GM18907 (cell line): ENCODE data around the gene ANTXR1.
"Not testable (repeated sequence)": the region's sequence is repeated elsewhere in the genome, so short reads cannot be mapped to it uniquely, and the experiment has no call there.

ENCODE experiments used
- ATAC-seq: cut with Tn5 transposase; IDR thresholded peaks from one replicate; pipeline ENCODE4 v1.9.1; 2021; ENCODE audit warnings: mild to moderate bottlenecking, moderate library complexity; ENCODE audit not compliant: unreplicated experiment

ANTXR1 gene

GRCh38 chr2:69159986-69160385 is 147.0 kb downstream of the ANTXR1 start:
- no peak for ATAC-seq

- ATAC-seq: no peak
Observed at GRCh38 chr2:69162057-69162456, 149.1 kb downstream of the ANTXR1 start.

DNA sequence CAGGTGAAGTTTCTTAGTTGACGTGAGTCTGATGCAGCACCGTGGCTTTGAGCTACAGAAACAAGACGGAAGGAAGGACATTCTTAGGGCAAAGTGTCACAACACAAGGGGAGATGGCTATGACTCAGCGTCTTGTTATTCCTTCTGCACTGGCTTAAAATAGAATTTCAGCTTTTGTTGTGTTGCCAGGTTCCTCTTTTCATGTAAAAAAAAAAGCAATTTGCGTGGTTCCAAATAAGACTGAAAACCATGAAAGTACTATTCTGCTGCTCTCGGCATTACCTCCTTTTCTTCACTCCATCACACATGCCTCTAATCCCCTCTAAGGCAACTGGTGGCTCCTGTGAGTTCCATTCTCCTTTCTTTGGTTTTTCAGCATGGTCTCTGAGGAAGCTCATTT is 150.1 kb downstream of the ANTXR1 start:
- no peak for ATAC-seq

DNA sequence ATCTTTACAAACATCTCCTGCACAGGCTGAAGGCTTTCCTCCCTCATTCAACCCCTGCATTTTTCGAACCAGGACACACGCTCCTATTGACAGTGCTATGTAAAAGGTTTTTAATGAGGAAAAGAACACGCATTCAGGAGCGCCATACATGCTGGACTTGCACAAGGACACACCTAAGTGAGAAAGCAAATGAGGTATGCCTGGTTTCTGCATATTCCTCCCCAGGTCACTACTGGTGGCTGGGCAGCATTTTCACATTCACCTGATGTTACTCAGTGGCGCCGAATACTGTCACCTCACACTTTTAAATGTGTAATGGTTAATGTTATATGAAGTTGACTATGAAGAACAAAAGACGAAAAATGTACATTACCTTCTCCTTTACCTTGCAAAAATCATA is 150.6 kb downstream of the ANTXR1 start:
- ATAC-seq: no peak

DNA sequence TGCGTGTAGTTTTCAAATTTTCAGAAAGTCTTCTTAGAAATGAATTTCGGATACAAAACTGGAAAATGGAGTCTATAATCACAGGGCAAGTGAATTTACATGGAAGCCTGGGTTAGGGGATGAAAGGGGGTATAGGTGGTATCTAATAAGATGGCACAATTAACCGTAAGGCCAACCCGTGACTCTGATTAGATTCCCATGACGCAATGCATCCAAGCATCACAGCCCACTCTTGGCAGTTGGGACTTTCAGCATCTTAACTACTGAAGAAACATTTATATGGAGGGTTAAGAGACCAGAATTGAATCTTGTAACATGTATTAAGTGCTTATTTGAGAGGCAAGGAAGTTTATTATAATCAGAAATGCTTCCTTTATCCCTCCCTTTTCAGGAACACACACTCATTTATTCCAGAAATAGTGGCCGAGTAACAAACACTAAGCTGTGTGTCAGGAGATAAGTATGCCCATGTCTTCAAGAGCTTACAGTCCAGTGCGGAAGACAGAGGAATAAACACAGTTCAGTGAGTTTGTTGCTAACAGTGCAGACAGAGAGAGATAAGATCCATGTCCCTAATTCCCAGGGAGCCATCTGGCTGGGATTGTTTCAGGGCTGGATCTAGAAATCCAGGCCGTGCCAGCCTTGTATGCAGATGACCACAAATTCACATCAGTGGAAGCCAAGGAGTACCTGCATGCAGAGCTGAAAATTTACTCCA is 151.2 kb downstream of the ANTXR1 start:
- ATAC-seq: no peak

- no peak for ATAC-seq
Observed at GRCh38 chr2:69165091-69165880, 152.3 kb downstream of the ANTXR1 start.

DNA sequence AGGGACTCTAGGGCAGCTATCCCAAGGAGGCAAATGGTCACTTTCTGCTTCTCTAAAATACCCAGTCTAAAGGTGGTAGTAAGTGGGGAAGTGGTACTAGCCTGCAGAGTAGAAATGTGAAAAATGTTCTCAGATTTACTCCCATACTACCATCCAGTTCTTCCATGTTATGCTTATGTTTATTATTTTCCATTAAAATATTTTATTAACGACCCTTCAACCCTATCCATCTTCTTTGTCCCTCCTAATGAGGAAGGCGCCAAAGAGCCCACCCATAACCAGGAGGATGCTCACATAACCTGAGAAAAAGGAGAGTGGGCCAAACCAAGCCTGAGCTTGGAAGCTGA is 153.5 kb downstream of the ANTXR1 start:
- no peak for ATAC-seq

DNA sequence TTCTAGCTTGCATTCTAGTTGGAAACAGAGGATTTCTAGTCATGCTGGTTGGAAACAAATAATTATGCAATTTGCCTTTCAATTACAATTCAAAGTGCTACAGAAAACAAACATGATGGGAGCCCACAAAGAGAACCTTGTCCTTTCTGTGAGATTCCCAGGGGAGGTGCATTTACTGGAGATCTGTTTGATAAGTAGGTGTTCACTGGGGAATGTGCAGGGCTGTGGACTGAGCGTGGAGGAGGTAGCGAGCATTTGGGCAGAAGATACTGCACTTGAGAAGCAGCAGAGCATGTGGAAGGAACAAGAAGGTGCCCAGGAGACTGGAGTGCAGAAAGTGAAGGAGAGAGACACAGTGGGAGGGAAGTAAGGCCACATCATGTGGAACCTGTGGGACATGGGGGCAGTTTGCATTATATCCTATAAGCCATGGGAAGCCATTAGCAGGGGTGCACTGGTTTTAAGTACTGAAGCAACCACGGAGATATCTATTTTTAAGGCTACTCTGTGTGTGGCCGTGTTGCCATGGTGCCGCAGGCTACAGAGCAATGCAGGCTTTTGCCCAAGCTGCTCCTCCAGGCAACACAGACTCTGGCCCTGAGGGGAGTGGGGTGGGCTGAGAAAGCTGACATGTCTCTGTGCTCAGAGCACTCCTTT is 154.0 kb downstream of the ANTXR1 start:
- ATAC-seq: no peak

DNA sequence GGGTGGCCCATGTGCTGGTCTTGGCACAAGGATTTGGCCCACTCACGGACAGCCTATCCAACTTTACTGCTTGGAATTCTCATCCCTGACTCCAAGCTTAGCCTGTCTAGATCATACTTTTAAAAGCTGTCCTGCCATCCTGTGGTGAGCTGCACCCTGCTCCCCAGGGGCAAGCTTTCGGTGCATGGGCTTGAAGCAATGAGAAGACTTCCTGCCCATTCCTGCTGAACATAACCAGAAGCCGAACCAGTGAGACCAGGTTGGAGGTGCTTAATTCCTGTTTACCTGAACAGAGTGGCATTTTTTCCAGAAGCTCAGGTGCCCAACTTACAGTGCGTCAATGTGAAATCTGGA is 154.5 kb downstream of the ANTXR1 start:
- ATAC-seq: no peak

DNA sequence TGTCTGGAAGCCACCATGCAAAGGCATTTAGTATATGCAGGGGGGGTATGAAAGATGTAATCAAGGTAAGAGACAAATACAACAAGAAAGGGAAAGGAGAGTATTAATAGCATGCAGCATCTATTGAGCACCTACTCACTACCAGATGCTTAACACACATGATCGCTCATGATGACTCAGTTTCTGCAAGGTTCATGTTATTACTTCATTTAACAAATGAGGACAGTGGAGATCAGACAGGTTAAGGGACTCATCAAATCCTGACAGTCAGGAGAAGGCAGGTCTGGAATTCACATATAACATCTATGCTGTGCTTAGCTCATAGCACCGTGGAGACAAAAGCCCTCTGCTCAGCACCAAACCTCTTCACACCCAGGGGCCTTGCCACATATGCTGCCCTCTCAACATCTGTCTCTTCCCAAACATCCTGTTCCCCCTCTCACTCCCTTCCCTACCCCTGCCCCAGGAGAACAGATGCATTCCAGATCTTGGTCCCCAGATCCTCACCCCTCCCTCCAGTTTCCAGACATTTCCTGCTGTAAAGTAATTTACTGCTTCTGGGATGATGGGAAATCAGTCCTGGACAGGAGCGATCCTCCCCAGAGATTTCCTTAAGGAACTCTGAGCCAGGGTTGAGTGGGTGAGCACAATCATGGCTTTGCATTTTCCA is 155.3 kb downstream of the ANTXR1 start:
- ATAC-seq: no peak

DNA sequence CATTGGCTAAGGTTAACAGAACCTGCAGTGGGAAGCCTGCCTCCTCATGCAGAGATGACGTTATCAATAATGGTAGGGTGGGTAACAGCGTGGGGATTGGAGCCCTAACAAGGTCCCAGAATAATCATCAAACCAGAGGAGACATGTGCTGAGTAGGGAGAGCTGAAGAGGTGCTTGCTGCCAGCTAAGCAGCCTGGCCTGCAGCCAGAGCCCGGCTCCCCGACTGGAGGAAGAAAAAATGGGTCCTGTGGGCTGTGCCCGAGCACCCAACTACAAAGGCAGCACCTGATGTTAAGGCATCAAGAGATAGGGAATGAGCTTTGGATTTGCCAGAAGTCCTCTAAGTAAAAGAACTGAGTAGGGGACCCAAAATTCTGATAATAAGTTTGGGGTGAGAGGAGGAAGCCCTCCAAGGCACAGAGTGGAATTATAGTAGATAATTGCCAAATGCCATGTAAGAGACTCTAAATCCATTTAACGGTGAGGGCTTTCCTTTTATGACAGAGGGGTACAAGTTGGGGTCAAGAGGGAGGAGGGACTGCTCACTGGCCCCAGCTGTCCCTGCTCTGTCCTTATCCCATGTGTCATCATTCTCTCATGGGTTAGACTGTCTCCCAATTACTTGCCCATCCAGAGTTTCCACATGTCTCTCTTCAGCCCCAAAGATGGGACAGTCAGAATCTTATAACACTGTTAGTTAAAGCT is 156.1 kb downstream of the ANTXR1 start:
- ATAC-seq: no peak

GRCh38 chr2:69169655-69170389 is 156.8 kb downstream of the ANTXR1 start:
- ATAC-seq: no peak

- no peak for ATAC-seq
Observed at GRCh38 chr2:69170661-69171060, 157.7 kb downstream of the ANTXR1 start.

DNA sequence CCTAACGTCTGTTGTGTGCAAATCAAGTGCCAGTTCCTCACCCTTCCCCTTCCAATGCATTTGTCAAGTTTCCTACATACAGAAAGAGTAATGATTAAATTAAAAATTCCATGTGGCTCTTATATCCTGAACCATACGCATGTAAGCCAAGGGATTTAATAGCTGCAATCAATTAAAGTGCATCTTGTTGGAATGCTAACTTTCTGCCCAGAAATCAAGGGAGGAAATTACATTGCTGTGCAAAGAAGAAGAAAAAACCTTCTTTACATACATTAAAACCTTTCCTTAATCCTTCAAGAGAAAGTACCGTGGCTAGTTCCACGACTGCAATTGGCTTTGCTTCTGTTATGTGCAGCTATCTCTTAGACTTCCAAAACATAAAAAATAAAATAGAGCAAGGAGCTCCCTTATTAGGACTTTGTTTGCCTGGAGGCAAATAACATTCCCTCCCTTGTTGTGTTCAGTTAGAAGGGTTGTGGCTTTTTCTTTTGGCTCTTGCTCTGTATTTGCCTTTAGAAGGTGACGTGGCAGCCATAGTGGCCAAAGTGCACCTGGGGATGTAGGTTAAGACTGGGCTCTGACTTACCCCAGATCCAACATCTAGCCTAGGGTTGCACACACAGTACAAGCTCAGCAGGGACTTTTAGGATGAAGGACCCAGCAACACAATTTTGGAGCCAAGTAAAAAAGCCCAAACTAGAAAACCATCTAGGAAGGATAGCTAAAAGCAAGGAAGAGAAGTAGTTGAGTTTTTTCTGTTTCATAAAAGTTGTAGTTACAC is 158.3 kb downstream of the ANTXR1 start:
- ATAC-seq: no peak

DNA sequence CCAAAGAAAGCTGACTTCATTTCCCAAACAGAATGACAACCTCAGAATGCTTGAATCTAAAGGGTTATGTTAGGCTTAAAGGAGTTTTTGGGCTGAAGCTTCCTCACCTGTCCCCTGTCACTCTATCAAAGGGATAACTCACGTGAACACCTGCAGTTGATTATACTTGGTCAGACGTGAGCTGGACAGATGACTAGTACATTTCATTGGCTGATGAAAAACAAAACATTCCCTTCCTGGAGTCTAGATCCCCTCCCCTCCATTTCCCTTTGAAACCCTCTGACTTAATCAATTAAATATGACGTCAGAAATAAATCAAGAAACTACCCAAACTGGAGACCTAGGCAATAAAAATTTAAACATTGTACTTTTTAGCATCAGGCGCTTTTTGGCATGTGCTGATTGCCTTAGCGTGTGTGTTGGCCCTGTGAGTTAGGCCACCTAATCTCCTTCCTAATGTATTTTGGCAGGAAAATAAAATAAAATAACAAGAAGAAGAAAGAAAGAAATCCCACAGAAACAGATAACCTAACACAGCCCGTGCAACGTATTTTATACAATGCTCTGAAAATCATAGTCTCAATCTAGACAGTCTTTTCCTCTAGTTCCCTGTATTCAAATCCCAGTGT is 159.0 kb downstream of the ANTXR1 start:
- ATAC-seq: no peak

DNA sequence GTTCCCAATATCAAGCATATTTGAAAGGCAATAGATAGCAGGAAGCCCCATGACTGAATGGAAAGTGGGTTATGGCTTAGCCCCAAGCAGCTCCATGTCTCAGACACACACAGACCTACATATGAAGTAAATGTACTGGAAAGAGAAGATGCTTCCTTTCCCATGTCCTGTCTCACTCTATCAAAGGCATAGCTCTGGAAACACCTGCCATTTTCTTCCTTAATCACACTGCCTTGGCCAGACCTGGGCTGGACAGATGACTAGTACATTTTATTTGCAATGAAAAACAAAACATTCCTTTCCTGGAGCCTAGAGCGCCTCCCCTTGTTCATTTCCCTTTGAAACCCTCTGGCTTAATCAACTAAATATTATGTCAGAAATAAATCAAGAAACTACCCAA is 160.7 kb downstream of the ANTXR1 start:
- ATAC-seq: no peak

- ATAC-seq: not testable (repeated sequence)
Observed at GRCh38 chr2:69174211-69174610, 161.2 kb downstream of the ANTXR1 start.

- ATAC-seq: no peak
Observed at GRCh38 chr2:69175790-69176715, 163.1 kb downstream of the ANTXR1 start.
